Left renal cortex interstitium (tissue), 4 donors: ENCODE data around the gene MKS1. TPM values are rescaled to one million over a fixed set of nuclear protein-coding genes. Genes with fewer than 3 reads are reported as not detected.

Experiments
- DNase-seq, 4 donors: peaks; one replicate each; pipeline ENCODE4 v3.0.0-alpha.2; 2013; ENCODE audit warnings: low read depth in 4 of 4, low spot score in 2 of 4, missing footprints in 1 of 4
- polyA plus RNA-seq, 4 donors: library from polyadenylated mRNA; unstranded; fragments of 120-200 nt; gene quantifications; one replicate each; pipeline ENCODE4 v1.2.1, GENCODE V29; 2013; ENCODE audit not compliant: insufficient read length in 4 of 4

MKS1 gene
- 10 to 100 TPM; 34.8 to 56.9 (median 46.3) TPM for polyA plus RNA-seq

DNA sequence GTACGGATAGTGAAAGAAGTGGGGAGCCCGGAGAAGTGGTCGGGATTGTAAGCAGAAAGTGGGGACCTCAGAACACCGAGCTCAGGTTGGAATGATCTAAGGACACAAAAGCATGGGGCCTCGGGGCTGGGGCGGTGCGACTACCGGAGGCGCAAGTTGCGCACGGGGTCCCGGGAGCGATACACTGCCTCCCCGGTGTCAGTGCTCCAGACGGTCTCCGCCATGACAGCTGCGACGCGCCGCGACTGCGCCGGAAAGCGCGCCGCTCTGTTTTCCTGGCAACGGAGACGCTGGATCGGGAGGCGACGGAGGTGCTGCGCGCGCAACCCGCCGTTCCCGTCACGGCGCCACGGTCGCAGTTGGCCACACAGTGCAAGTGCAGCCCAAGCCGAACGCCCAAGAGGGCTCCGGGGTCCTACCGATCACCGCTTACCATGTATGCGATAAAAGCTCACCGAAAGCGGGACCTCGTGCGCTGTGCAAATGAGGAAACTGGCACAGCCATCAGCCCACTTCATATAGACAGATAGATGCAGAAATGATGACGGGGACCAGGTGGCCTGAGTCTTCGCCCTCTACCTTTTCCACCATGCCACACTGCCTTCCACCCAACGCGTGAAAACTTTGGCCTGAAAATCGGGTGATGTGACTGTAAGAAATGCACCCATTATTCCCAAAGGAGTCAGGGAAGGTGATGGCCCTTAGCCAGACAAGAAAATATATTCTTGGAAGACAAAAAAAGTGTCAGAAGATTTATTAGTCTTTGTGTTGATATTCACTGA, at the start of gene MKS1:
Gene MKS1, minus strand, starts transcription at position 249 of the 782 bp plus-strand sequence. Its CDS starts 25 bp downstream, at position 224.
- DNase-seq = peak; percentile 75 to 90 (median 84)

DNA sequence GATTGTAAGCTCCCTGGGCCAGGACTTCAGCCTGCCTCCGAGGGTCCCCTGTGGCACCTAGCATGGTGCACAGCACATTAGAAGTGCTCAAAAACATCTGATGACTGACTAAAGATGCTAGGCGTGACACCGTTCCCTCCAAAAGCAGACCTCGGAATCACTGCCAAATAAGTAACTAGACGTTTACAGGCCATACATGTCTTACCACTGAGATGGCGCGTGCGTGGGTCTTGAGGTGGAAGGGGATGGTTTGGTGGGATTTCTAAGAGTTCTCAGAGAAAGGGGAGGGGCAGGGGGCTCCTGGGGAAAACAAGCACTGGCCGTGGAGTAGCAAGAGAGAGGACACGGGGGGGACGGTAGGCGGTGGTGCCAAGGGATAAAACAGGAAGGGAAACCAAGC, 49.3 kb upstream of the MKS1 start:
- DNase-seq = no peak

DNA sequence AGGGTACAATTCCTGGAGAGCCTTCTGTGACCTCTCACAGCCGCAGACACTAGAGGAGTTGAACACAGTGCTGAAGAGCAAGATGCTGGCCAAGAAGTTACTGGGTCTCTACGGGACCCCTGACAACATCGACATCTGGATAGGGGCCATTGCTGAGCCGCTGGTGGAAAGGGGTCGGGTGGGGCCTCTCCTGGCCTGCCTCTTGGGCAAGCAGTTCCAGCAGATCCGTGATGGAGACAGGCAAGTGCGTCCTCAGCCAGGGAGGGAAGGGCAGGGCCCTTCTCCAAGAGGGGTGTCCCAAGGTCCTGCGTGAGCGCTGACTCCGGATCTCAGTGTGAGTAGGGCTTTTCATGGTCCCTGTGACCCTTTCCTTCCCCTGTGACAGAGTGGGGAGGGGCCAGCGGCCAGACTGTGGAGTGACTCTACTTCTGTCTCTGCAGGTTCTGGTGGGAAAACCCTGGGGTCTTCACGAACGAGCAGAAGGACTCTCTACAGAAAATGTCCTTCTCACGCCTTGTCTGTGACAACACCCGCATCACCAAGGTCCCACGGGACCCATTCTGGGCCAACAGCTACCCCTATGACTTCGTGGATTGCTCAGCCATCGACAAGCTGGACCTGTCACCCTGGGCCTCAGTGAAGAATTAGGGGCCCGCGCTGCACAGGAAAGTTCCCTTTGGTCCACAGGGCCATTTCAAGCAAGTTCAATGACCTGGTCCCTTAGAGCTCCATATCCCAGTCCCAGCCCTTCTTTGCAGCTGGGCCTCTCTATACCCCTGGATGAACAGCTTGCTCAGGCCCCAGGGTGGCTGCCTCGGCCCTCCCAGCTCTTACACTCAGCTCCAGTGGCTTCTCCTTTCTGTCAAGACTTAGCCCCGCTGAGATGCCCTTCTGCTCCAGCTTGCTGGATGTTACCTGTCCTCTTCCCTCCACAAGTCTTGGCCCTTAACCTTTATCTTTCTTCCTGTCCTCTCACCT, 48.6 kb upstream of the MKS1 start:
- no peak for DNase-seq

- no peak for DNase-seq
Measured at GRCh38 chr17:58265902-58266875, 47.1 kb upstream of the MKS1 start.

- no peak for DNase-seq
Measured at GRCh38 chr17:58265271-58265670, 46.2 kb upstream of the MKS1 start.

GRCh38 chr17:58264407-58265103, 45.5 kb upstream of the MKS1 start:
- DNase-seq = no peak

- DNase-seq = no peak
Measured at GRCh38 chr17:58263773-58264172, 44.7 kb upstream of the MKS1 start.

DNA sequence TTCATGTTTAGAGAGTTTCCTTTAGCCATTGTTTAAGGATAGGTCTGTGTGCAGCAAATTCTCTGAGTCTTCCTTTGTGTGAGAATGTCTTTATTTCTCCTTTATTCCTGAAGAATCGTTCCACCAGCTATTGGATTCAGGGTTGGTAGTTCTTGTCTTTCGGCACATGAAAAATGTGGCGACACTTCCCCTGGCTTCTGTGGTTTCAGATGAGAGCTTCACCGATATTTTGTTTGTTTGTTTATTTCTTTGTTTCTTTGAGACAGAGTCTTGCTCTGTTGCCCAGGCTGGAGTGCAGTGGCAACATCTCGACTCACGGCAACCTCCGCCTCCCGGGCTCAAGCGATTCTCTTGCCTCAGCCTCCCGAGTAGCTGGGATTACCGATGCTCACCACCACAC, 43.1 kb upstream of the MKS1 start:
- DNase-seq = no peak

DNA sequence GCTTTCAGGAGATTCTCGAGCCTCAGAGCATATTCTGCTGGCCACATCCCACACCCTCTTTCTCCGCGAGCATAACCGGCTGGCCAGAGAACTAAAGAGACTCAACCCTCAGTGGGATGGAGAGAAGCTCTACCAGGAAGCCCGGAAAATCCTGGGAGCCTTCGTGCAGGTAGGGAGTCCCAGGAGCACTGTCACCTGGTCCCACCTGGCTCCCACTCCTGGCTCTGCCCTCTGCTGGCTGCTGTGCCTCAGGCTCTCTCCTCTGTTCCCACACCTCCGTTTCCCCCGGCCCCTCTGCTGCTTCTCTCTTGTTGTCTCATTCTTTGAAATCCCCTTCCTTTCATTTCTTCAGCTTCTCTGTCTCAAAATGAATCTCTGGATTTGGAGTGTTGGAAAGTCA, 35.7 kb upstream of the MKS1 start:
- DNase-seq = no peak

DNA sequence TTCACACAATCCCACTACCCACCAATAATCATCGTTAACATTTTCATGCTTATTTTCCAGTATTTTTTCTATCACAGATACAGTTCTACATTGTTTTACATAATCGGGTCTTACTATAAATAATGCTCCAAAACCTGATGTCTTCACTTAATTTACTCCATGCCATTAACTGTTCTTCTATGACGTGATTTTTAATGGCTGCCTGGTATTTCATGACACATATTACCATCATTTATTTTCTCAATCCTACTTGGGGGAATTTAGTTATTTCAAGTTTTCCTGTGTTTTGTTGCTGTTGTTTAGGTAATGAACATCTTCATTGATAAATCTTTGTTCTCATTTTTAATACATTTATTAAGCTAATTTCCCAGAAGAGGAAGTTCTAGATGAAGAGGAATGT, 34.0 kb upstream of the MKS1 start:
- no peak for DNase-seq

DNA sequence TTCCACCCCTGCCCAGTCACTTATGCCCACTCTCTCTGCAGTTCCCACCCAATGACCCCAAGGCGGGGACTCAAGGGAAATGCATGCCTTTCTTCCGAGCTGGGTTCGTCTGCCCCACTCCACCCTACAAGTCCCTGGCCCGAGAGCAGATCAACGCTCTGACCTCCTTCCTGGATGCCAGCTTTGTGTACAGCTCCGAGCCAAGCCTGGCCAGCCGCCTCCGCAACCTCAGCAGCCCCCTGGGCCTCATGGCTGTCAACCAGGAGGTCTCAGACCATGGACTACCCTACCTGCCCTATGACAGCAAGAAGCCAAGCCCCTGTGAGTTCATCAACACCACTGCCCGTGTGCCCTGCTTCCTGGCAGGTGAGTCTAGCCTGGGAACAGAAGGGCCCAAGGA, 33.1 kb upstream of the MKS1 start:
- no peak for DNase-seq

- no peak for DNase-seq
Measured at GRCh38 chr17:58250344-58251011, 31.4 kb upstream of the MKS1 start.

DNA sequence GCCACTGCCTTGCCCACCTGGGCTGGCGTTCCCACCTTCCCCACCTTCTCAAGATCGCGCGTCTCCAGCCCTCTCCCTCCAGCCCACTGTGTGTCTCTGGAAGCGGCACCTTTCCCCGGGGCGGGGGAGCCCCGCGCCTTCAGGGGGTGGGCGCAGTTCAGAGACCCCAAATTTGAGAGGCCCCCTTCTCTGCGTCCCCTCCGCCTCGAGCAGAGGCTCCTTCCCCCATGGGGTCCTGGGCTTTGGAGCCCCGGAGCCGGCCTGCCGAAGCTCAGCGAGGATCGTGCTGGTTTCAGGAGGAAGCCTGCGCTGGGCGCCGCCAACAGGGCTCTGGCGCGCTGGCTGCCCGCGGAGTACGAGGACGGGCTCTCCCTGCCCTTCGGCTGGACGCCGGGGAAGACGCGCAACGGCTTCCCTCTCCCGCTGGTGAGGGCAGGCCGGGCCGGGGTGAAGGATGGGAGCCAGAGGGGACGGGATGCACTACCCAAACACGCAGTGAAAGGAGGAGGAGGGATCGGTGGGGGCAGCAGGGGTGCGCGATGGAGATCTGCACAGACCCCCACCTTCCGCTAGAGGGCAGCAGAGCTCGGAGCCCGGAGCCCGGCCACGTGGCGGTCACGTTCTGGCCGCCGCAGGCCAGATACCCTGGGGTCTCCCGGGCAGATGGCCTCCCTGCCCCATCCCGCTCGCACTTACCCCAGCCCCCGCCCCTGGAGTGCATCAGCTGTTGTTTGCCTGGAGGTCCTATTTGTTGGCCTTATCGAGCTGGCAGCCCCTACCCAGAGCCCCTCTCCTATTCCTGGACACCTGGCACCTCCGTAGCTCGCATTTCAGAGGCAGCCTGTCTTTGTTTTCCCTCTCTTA, 30.4 kb upstream of the MKS1 start:
- peak; percentile 34 to 62 (median 55) for DNase-seq

DNA sequence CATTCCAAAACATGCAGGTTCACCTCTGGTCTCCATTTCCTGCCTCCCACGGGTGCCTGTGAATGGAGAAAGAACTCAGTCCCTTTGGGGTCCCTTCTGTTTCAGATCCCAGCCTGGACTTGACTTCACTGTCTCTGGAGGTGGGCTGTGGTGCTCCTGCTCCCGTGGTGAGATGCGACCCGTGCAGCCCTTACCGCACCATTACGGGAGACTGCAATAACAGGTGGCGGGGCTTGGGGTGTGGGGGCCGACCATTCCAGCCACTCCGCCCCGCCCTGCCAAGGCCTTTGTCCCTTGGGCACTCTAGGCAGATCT, 29.9 kb upstream of the MKS1 start:
- no peak for DNase-seq

- no peak for DNase-seq
Measured at GRCh38 chr17:58247511-58248363, 28.7 kb upstream of the MKS1 start.

GRCh38 chr17:58246781-58247180, 27.7 kb upstream of the MKS1 start:
- DNase-seq = no peak

- DNase-seq = no peak
Measured at GRCh38 chr17:58246104-58246740, 27.2 kb upstream of the MKS1 start.
